Fibroblast of lung (primary cell): ENCODE results near the gene HBS1L. TPM values are rescaled to one million over a fixed set of nuclear protein-coding genes. Genes with fewer than 3 reads are reported as not detected.

Source experiments
- DNase-seq, 2 donors: peaks; one replicate each; pipeline versions ENCODE4 v3.0.0 to v3.0.0-alpha.2; 2010; ENCODE audit warnings: low read depth in 2 of 2
- H2AFZ ChIP-seq: 2 replicates; pipeline ENCODE4 v1.5.1; 2012; ENCODE audit warnings: low read length, control low read depth, inconsistent platforms
- H3K27ac ChIP-seq: 2 replicates; pipeline ENCODE4 v1.5.1; 2011; ENCODE audit warnings: low read length, control low read depth; ENCODE audit not compliant: insufficient read depth
- H3K27me3 ChIP-seq: 2 replicates; pipeline ENCODE4 v1.5.1; 2011; ENCODE audit warnings: mild to moderate bottlenecking, low read length; ENCODE audit not compliant: control insufficient read depth, insufficient read depth
- H3K36me3 ChIP-seq: 2 replicates; pipeline ENCODE4 v1.5.1; 2011; ENCODE audit warnings: low read length; ENCODE audit not compliant: control insufficient read depth, insufficient read depth
- H3K4me1 ChIP-seq: 2 replicates; pipeline ENCODE4 v1.5.1; 2011; ENCODE audit warnings: low read length; ENCODE audit not compliant: control insufficient read depth, insufficient read depth; ENCODE audit errors: extremely low read depth
- H3K4me2 ChIP-seq: 2 replicates; pipeline ENCODE4 v1.5.1; 2011; ENCODE audit warnings: low read length, control low read depth; ENCODE audit not compliant: insufficient read depth; ENCODE audit errors: extremely low read depth
- H3K4me3 ChIP-seq, 4 experiments: fragments of 200-600 bp in 1 of 4; sonication (generic) in 1 of 4; replicated peaks in 1 of 4; 2 replicates each; pipeline ENCODE4 v1.5.1; 2011 to 2016; ENCODE audit warnings: low read length in 4 of 4, low read depth in 3 of 4, mild to moderate bottlenecking in 3 of 4, control low read depth in 2 of 4, inconsistent platforms in 1 of 4, mixed read lengths in 1 of 4; ENCODE audit not compliant: insufficient read depth in 1 of 4; ENCODE audit errors: control extremely low read depth in 1 of 4
- H3K79me2 ChIP-seq: 2 replicates; pipeline ENCODE4 v1.5.1; 2012; ENCODE audit warnings: mild to moderate bottlenecking, low read length, inconsistent platforms; ENCODE audit not compliant: control insufficient read depth, insufficient read depth
- H3K9ac ChIP-seq: 2 replicates; pipeline ENCODE4 v1.5.1; 2011; ENCODE audit warnings: mild to moderate bottlenecking, low read length, control low read depth; ENCODE audit not compliant: insufficient read depth
- H3K9me3 ChIP-seq: 2 replicates; pipeline ENCODE4 v1.5.1; 2012; ENCODE audit warnings: low read depth, low read length; ENCODE audit not compliant: control insufficient read depth, insufficient read depth
- H4K20me1 ChIP-seq: 2 replicates; pipeline ENCODE4 v1.5.1; 2011; ENCODE audit warnings: low read length; ENCODE audit not compliant: control insufficient read depth, insufficient read depth; ENCODE audit errors: extremely low read depth
- CTCF ChIP-seq, 2 donors: IDR thresholded peaks in 1 of 2; conservative IDR thresholded peaks in 1 of 2; 1 replicate in 1 of 2; 2 replicates in 1 of 2; pipeline ENCODE4 v1.5.1; 2011 to 2012; ENCODE audit warnings: low read length in 2 of 2, control low read depth in 1 of 2, inconsistent platforms in 1 of 2, low read depth in 1 of 2, mild to moderate bottlenecking in 1 of 2
- EZH2 ChIP-seq: IDR thresholded peaks from 2 replicates; pipeline ENCODE4 v1.5.1; 2012; ENCODE audit warnings: low read length, control low read depth, mild to moderate bottlenecking; ENCODE audit errors: missing control alignments
- polyA plus RNA-seq, 2 donors: library from polyadenylated mRNA; depleted of rRNA in 1 of 2; stranded (reverse) in 1 of 2; unstranded in 1 of 2; fragments of >200 nt; gene quantifications; 2 replicates each; pipeline ENCODE4 v1.2.1, GENCODE V29; 2011 to 2012; ENCODE audit warnings: missing spikeins in 1 of 2
- total RNA-seq: library from RNA; depleted of rRNA; stranded (reverse); fragments of >200 nt; gene quantifications from 2 replicates; pipeline ENCODE4 v1.2.1, GENCODE V29; 2014

The HBS1L gene
- total and polyA plus RNA-seq, 2 donors (not counting 1 experiment from before 2014, with no cell fraction given), result 106 to 118 TPM

- no peaks in the 10 kb centered on the region for H3K27me3 ChIP-seq
- no peak overlapping the region for H3K27ac ChIP-seq
- H3K4me2 ChIP-seq, result no peak overlapping the region
- H3K9ac ChIP-seq, result no peak overlapping the region
- H3K79me2 ChIP-seq, result no peaks in the 10 kb centered on the region
- no peak overlapping the region for H3K4me3 ChIP-seq
- no peaks in the 10 kb centered on the region for H3K9me3 ChIP-seq
- H2AFZ ChIP-seq, result no peak overlapping the region
- no peak for DNase-seq
- H3K4me1 ChIP-seq, result peaks cover 4% of the 10 kb centered on the region
- H3K36me3 ChIP-seq, result no peaks in the 10 kb centered on the region
- TF ChIP-seq EZH2, result no peak
- no peak for TF ChIP-seq CTCF (conservative IDR thresholded peaks at IDR 0.05 in 1 of 2, IDR thresholded peaks at IDR 0.05 in 1 of 2; ENCODE audit: low read depth in 1 of 2, low read length in 2 of 2)
- no peaks in the 10 kb centered on the region for H4K20me1 ChIP-seq
Observed at GRCh38 chr6:135008072-135008940, 46.3 kb downstream of the HBS1L start.

GRCh38 chr6:135006386-135006914 is 48.2 kb downstream of the HBS1L start:
- H3K4me3 ChIP-seq, result no peak overlapping the region
- no peaks in the 10 kb centered on the region for H3K36me3 ChIP-seq
- H2AFZ ChIP-seq, result no peak overlapping the region
- TF ChIP-seq EZH2 (no peak), CTCF (conservative IDR thresholded peaks at IDR 0.05 in 1 of 2, IDR thresholded peaks at IDR 0.05 in 1 of 2; ENCODE audit: low read depth in 1 of 2, low read length in 2 of 2) (no peak)
- H3K79me2 ChIP-seq, result no peaks in the 10 kb centered on the region
- no peak overlapping the region for H3K9ac ChIP-seq
- no peaks in the 10 kb centered on the region for H4K20me1 ChIP-seq
- no peaks in the 10 kb centered on the region for H3K27me3 ChIP-seq
- DNase-seq, result peak in 1 of 2 donors; percentile 12
- no peak overlapping the region for H3K4me2 ChIP-seq
- no peaks in the 10 kb centered on the region for H3K9me3 ChIP-seq
- no peaks in the 10 kb centered on the region for H3K4me1 ChIP-seq
- no peak overlapping the region for H3K27ac ChIP-seq

- Histone ChIP-seq H3K27me3 (no peaks in the 10 kb centered on the region), H3K9ac (no peak overlapping the region), H3K4me1 (no peaks in the 10 kb centered on the region), H3K4me2 (no peak overlapping the region), H3K27ac (no peak overlapping the region), H3K36me3 (no peaks in the 10 kb centered on the region), H4K20me1 (no peaks in the 10 kb centered on the region), H3K4me3 (no peak overlapping the region), H3K9me3 (no peaks in the 10 kb centered on the region), H2AFZ (no peak overlapping the region), H3K79me2 (no peaks in the 10 kb centered on the region)
- no peak for DNase-seq
- TF ChIP-seq CTCF (conservative IDR thresholded peaks at IDR 0.05 in 1 of 2, IDR thresholded peaks at IDR 0.05 in 1 of 2; ENCODE audit: low read depth in 1 of 2, low read length in 2 of 2), result no peak
- no peak for TF ChIP-seq EZH2
Observed at GRCh38 chr6:135004399-135004798, 50.2 kb downstream of the HBS1L start.
